ENCODE measurements around the gene NTRK1.

Gene NTRK1

GRCh38 chr1:156881101-156881500 lies 20.4 kb downstream of the NTRK1 start:
- no peak for DNase-seq (ENCODE audit: low read depth)

- no peak for DNase-seq (ENCODE audit: low read depth)
These were observed 21.0 kb downstream of the NTRK1 start for GRCh38 chr1:156881663-156882062.

GRCh38 chr1:156882543-156882942 lies 21.9 kb downstream of the NTRK1 start:
- no peak for DNase-seq (ENCODE audit: low read depth)

GRCh38 chr1:156883919-156884318 lies 23.3 kb downstream of the NTRK1 start:
- no peak for DNase-seq (ENCODE audit: low read depth)

GRCh38 chr1:156884560-156885184 lies 24.0 kb downstream of the NTRK1 start:
- DNase-seq (ENCODE audit: low read depth) = no peak

- DNase-seq (ENCODE audit: low read depth) = no peak
These were observed 24.6 kb downstream of the NTRK1 start for GRCh38 chr1:156885314-156885713.

GRCh38 chr1:156885880-156886355 lies 25.3 kb downstream of the NTRK1 start:
- DNase-seq (ENCODE audit: low read depth) = no peak

- no peak for DNase-seq (ENCODE audit: low read depth)
These were observed 26.1 kb downstream of the NTRK1 start for GRCh38 chr1:156886583-156887281.

GRCh38 chr1:156887317-156887716 lies 26.7 kb downstream of the NTRK1 start:
- no peak for DNase-seq (ENCODE audit: low read depth)

GRCh38 chr1:156887734-156888133 lies 27.1 kb downstream of the NTRK1 start:
- no peak for DNase-seq (ENCODE audit: low read depth)

GRCh38 chr1:156889802-156890580 lies 29.3 kb downstream of the NTRK1 start:
- peak; percentile 55 for DNase-seq (ENCODE audit: low read depth)

GRCh38 chr1:156892190-156893047 lies 31.8 kb downstream of the NTRK1 start:
- DNase-seq (ENCODE audit: low read depth) = peak; percentile 83

GRCh38 chr1:156893048-156893953 lies 32.6 kb downstream of the NTRK1 start, which contains the start of gene PEAR1:
TSS of gene PEAR1 (plus strand) at chr1:156893718. CDS start at chr1:156903927, 10,209 bp downstream.
- DNase-seq (ENCODE audit: low read depth) = no peak

GRCh38 chr1:156894001-156894400 lies 33.3 kb downstream of the NTRK1 start:
- DNase-seq (ENCODE audit: low read depth) = no peak

- no peak for DNase-seq (ENCODE audit: low read depth)
These were observed 34.2 kb downstream of the NTRK1 start for GRCh38 chr1:156894711-156895454.

- no peak for DNase-seq (ENCODE audit: low read depth)
These were observed 34.8 kb downstream of the NTRK1 start for GRCh38 chr1:156895455-156895812.

- DNase-seq (ENCODE audit: low read depth) = no peak
These were observed 35.3 kb downstream of the NTRK1 start for GRCh38 chr1:156895927-156896326.

GRCh38 chr1:156896490-156897033 lies 35.9 kb downstream of the NTRK1 start:
- DNase-seq (ENCODE audit: low read depth) = no peak

GRCh38 chr1:156897078-156897825 lies 36.6 kb downstream of the NTRK1 start:
- DNase-seq (ENCODE audit: low read depth) = no peak

Measured in activated T-cell treated with anti-CD3 and anti-CD28 coated beads for 1 hour (primary cell).